NOMO-1 (cell line): ENCODE data around the gene SPATS2L.
A peak's percentile ranks its signal among the peaks of the same experiment; 100 is the strongest.

ENCODE experiments used
- DNase-seq, 2 experiments: peaks; one replicate each; lab custom pipeline; 2025; ENCODE audit not compliant: unreplicated experiment in 2 of 2; lab: John Stamatoyannopoulos, UW

SPATS2L gene

GRCh38 chr2:200455958-200456421 is 149.5 kb downstream of the SPATS2L start:
- DNase-seq: no peak

GRCh38 chr2:200456567-200456966 is 150.1 kb downstream of the SPATS2L start:
- no peak for DNase-seq

DNA sequence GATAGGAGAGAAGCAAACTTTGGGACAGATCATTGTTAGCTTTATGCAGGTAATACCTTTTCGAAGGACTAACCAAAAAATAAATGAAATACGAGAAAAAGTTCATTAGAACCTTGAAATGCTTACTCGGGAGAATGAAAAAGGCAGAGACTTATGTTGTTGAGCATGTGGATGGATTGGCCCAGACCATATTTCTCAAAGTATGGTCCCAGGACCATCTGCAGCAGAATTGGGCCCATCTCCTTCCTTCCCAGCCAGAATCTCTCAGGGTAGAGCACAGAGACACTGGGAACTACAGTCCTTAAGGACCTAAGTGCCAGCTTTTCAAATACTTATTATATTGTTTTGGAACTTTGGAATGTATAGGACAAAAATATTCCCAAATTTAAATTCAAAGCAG is 152.6 kb downstream of the SPATS2L start:
- no peak for DNase-seq

GRCh38 chr2:200461846-200462710 is 155.6 kb downstream of the SPATS2L start:
- no peak for DNase-seq

DNA sequence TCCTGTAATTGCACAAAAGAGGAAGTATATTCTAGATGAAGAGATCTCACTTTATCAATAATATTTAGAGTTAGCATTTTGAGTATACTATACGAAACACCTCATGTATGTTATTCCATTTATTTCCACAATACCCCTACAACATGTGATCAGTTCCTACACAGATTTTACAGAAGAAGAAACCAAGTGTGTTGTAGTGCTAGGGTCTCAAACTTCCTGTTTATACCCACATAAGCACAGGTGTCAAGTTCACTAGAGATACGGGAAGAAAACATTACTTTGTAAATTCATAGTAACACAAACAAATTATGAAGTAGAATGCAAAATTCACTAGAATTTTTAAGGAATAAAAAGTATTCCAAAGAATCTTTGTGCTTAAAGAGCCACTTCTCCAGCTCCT is 157.0 kb downstream of the SPATS2L start:
- no peak for DNase-seq

DNA sequence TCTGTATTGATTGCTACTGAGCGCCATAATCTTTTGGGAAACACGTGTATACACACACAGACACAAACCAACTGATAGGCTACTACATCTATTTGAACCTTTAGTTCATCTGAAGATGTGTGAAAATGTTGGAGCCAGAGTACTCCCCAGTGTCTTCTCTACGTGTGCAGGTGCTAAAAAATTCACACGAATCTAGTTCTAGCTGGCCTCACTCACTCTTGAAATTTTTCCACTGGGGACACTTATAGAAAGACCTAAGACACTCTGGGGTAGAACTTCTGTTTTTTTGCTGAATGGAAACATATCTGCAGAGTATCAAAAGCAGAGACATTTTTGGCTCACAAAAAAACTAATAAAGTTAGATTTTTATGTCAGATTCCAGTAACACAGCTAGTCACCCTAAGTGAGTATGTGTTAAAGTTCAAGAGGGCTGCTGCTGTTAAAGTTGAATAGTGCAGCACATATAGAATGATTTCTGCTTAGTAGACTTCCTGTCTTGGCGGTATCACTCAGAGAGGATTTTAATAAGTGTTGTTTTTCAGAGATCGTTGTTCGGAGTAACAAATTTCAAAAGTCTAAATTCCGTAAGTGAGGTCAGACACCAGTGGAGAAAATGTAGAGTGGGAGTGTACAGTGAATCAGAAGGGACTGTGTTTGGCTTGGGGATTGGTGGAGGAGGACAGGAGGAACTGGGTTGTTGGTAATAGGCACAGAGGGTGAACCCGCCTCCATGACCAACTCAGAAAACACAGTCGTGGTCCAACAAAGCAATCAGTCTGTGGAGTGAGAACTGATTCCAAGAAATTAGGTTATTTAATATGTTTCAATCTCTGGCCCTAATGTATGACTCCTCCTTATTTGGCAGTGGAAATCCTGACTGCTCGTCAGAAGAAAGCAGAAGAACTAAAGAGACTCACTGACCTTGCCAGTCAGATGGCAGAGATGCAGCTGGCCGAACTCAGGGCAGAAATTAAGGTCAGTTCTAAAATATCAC is 160.2 kb downstream of the SPATS2L start:
- DNase-seq: no peak

- no peak for DNase-seq
Observed at GRCh38 chr2:200467806-200468681, 161.6 kb downstream of the SPATS2L start.

DNA sequence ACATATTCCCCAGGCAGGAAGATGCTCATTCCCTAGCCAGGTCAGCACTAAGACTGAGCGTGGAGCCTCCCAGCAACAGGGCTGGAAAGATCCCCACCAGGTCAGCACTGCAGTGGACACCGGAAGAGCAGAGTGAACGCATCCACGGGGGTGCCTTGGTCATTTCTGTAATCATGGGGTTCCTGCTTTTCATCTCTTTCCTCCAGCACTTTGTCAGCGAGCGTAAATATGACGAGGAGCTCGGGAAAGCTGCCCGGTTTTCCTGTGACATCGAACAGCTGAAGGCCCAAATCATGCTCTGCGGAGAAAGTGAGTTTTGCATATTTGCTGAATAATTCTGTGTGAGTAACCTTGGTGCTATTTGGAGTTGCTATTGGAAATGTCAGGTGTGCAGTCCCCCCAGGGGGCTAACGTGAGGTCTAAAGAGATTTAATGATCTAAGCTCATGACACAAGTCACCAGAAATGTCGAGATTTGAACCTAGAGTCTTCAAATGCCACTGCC is 163.3 kb downstream of the SPATS2L start:
- no peak for DNase-seq

DNA sequence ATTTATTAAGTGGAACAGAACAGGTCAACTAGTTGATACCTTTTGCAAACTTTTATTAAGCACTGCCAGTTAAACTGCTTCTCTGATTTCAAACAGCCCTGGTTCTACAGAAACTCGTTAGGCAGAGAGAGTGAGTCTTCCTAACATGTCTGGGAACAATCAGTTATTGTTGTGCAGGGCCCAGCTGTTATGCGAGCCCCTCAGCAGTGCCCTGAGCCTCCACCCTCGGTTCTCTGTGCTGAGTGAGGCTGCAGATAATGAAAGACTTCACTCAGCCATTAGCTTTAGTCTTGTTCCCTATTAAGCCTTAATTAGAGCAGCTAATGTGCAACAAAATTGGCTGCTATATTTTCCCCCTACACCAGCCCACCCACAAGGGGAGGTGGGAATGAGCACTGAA is 163.7 kb downstream of the SPATS2L start:
- DNase-seq: no peak

- DNase-seq: peak; percentile 8 to 19
Observed at GRCh38 chr2:200471324-200471848, 164.9 kb downstream of the SPATS2L start.

GRCh38 chr2:200471928-200472645 is 165.6 kb downstream of the SPATS2L start:
- DNase-seq: no peak

GRCh38 chr2:200472853-200473464 is 166.5 kb downstream of the SPATS2L start:
- no peak for DNase-seq

GRCh38 chr2:200475795-200476194 is 169.3 kb downstream of the SPATS2L start:
- DNase-seq: no peak

- DNase-seq: no peak
Observed at GRCh38 chr2:200476836-200477235, 170.3 kb downstream of the SPATS2L start.

GRCh38 chr2:200477667-200478131 is 171.2 kb downstream of the SPATS2L start:
- DNase-seq: no peak

DNA sequence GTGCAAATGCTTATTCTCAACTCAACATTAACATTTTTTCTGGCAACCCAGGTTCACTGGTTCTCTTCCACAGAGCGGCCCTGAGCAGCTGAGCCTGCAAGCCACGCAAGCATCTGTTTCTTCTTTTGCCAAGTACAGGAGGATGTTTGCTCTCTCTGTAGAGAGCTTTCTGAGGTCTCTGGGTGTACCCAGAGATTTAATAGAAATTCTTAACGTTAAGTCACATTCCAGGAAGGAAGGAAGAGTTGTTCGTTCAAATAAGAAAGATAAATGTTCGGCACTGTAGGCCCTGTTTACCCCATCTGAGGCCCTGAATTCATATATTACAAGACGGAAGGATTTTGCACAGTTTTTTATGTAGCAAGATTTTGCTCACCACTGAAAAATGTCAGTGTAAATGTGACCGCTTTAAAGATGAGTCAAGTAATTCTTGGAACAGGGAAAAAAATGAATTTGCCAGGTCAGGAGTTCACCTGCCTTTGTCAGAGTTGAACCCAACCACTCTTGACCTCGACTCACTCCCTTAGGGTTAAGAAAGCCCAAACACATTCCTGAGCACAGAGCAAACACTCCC is 173.3 kb downstream of the SPATS2L start:
- no peak for DNase-seq

DNA sequence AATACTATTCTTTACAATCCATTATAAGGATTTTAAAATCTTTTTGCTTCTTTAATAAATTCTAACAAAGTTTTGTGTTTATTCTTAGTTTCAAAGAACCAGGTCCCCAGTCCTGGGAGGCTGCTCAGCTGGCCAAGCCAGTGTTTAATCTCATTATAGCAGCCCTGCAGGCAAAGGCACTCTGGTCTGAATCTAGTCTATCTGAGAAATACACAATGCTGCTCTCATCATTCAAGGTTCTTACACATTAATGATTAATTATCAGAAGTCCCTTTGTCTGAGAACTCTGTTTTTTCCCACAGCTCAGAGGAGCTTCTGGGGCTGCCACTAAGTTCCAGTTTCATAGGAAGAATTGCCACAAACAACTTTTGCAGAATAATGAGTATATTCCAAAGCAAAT is 175.7 kb downstream of the SPATS2L start:
- no peak for DNase-seq

DNA sequence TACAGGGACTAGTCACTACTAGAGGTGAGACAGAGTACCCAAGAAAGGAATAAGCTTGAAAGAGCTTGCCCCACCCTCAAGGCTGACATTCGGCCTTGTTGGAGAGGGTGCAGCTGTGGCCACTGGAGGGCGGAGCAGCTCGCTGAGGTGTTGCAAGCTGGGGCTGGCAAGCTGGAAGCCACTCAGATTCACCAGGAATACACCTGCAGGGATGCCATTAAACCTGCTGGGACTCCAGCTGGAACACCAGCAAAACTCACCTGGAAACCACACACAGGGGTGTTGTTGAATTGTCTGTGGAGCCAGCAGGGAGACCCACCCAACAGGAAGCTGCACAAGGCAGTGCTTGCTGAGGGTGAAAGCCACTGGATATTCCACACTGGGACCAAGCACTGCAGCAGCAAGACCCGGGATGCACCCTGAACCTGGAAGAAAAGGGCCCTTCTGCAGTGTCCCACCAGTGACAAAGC is 177.3 kb downstream of the SPATS2L start:
- DNase-seq: no peak
